ENCODE results near the gene TEX22.

GRCh38 chr14:105378199-105378598 lies 20.1 kb upstream of the TEX22 start:
- TF ChIP-seq CTCF (conservative IDR thresholded peaks at IDR 0.05; ENCODE audit: low read depth in 2 of 2) (no peak), EZH2 (IDR thresholded peaks at IDR 0.05; ENCODE audit: low read depth, unreplicated experiment) (no peak), REST (IDR thresholded peaks at IDR 0.05; ENCODE audit: unreplicated experiment) (no peak), CREB1 (CRISPR knock-in tag; IDR thresholded peaks at IDR 0.05; ENCODE audit: low read depth) (no peak), POLR2AphosphoS5 (IDR thresholded peaks at IDR 0.05; ENCODE audit: low read depth) (no peak), EZH2phosphoT487 (IDR thresholded peaks at IDR 0.05; ENCODE audit: unreplicated experiment) (no peak), JUNB (IDR thresholded peaks at IDR 0.05; ENCODE audit: unreplicated experiment) (no peak), ETS1 (IDR thresholded peaks at IDR 0.05) (no peak), STAT1 (IDR thresholded peaks at IDR 0.05; ENCODE audit: unreplicated experiment) (no peak)
